Neuronal stem cell (in vitro differentiated cells): ENCODE results near the gene PARP16.

Source experiments
- DNase-seq: peaks from one replicate; pipeline ENCODE4 v3.0.0-alpha.2; 2013; ENCODE audit warnings: low spot score
- H2AFZ ChIP-seq: one replicate; pipeline ENCODE4 v1.6.1; 2013; ENCODE audit warnings: mild to moderate bottlenecking, low read length, inconsistent platforms
- H2AK5ac ChIP-seq: 2 replicates; pipeline ENCODE4 v1.6.1; 2013; ENCODE audit warnings: low read depth, mild to moderate bottlenecking, inconsistent platforms, low read length, moderate library complexity, mixed read lengths
- H2BK120ac ChIP-seq: 2 replicates; pipeline ENCODE4 v1.6.1; 2013; ENCODE audit warnings: low read depth, mild to moderate bottlenecking, inconsistent platforms, low read length, moderate library complexity, mixed read lengths
- H2BK12ac ChIP-seq: one replicate; pipeline ENCODE4 v1.6.1; 2013; ENCODE audit warnings: low read length, inconsistent platforms
- H2BK15ac ChIP-seq: 2 replicates; pipeline ENCODE4 v1.6.1; 2013; ENCODE audit warnings: mild to moderate bottlenecking, low read length, inconsistent platforms, mixed read lengths
- H2BK5ac ChIP-seq: one replicate; pipeline ENCODE4 v1.6.1; 2013; ENCODE audit warnings: inconsistent platforms, mild to moderate bottlenecking, low read length, moderate library complexity
- H3K14ac ChIP-seq: one replicate; pipeline ENCODE4 v1.6.1; 2013; ENCODE audit warnings: low read length, inconsistent platforms
- H3K18ac ChIP-seq: 2 replicates; pipeline ENCODE4 v1.6.1; 2013; ENCODE audit warnings: low read length, inconsistent platforms
- H3K23ac ChIP-seq: 2 replicates; pipeline ENCODE4 v1.6.1; 2013; ENCODE audit warnings: low read depth, mild to moderate bottlenecking, mixed read lengths, low read length, inconsistent platforms; ENCODE audit not compliant: poor library complexity
- H3K27ac ChIP-seq: replicated peaks from 3 replicates; pipeline ENCODE4 v1.5.1; 2013; ENCODE audit warnings: low read length, inconsistent platforms
- H3K27me3 ChIP-seq, 3 experiments: 2 replicates each; pipeline ENCODE4 v1.6.1; 2013; ENCODE audit warnings: low read length in 3 of 3, mild to moderate bottlenecking in 2 of 3, inconsistent platforms in 1 of 3, low read depth in 1 of 3, mixed read lengths in 1 of 3, moderate library complexity in 1 of 3; ENCODE audit not compliant: control insufficient read depth in 3 of 3, insufficient read depth in 3 of 3
- H3K36me3 ChIP-seq, 2 donors: replicated peaks in 1 of 2; 2 replicates each; pipeline ENCODE4 v1.6.1; 2013; ENCODE audit warnings: low read length in 2 of 2; ENCODE audit not compliant: control insufficient read depth in 2 of 2, insufficient read depth in 2 of 2
- H3K4ac ChIP-seq: 2 replicates; pipeline ENCODE4 v1.6.1; 2013; ENCODE audit warnings: inconsistent platforms, mild to moderate bottlenecking, low read length, moderate library complexity
- H3K4me1 ChIP-seq, 2 donors: 1 replicate in 1 of 2; 2 replicates in 1 of 2; pipeline ENCODE4 v1.6.1; 2013; ENCODE audit warnings: low read length in 2 of 2, low read depth in 1 of 2; ENCODE audit not compliant: control insufficient read depth in 2 of 2, insufficient read depth in 1 of 2
- H3K4me2 ChIP-seq: one replicate; pipeline ENCODE4 v1.6.1; 2013; ENCODE audit warnings: mild to moderate bottlenecking, low read length, inconsistent platforms; ENCODE audit not compliant: insufficient read depth, poor library complexity, severe bottlenecking
- H3K4me3 ChIP-seq, 2 donors: 2 replicates each; pipeline ENCODE4 v1.5.1; 2013; ENCODE audit warnings: low read length in 2 of 2, mild to moderate bottlenecking in 2 of 2, inconsistent platforms in 1 of 2, moderate library complexity in 1 of 2
- H3K79me1 ChIP-seq: one replicate; pipeline ENCODE4 v1.6.1; 2013; ENCODE audit warnings: low read depth, mild to moderate bottlenecking, inconsistent platforms, low read length, moderate library complexity
- H3K9ac ChIP-seq: one replicate; pipeline ENCODE4 v1.6.1; 2013; ENCODE audit warnings: mild to moderate bottlenecking, low read depth, low read length, inconsistent platforms; ENCODE audit not compliant: poor library complexity
- H3K9me3 ChIP-seq, 2 donors: replicated peaks in 1 of 2; 2 replicates each; pipeline versions ENCODE3 to v1.6.1; 2013; ENCODE audit warnings: low read length in 2 of 2, mild to moderate bottlenecking in 2 of 2, inconsistent platforms in 1 of 2, low read depth in 1 of 2, mixed read lengths in 1 of 2, moderate library complexity in 1 of 2; ENCODE audit not compliant: control insufficient read depth in 2 of 2, insufficient read depth in 1 of 2
- H4K8ac ChIP-seq: one replicate; pipeline ENCODE4 v1.6.1; 2013; ENCODE audit warnings: low read depth, mild to moderate bottlenecking, inconsistent platforms, low read length, moderate library complexity
- H4K91ac ChIP-seq: one replicate; pipeline ENCODE4 v1.6.1; 2013; ENCODE audit warnings: low read length, low read depth, mild to moderate bottlenecking, inconsistent platforms; ENCODE audit not compliant: poor library complexity
- WGBS, 2 donors: extraction: QIAGEN DNeasy Blood & Tissue Kit; methylation state at CpG; one replicate each; pipeline ENCODE4 v1.1.7; 2013; ENCODE audit warnings: missing lambda C conversion rate in 2 of 2, mixed read lengths in 1 of 2; ENCODE audit not compliant: insufficient read length in 2 of 2, insufficient replicate concordance in 1 of 2; ENCODE audit errors: extremely low coverage in 2 of 2; 5-methylcytosine and 5-hydroxymethylcytosine counted together

PARP16 gene

GRCh38 chr15:65305776-65306175 lies 19.1 kb upstream of the PARP16 start:
- Histone ChIP-seq H2BK12ac (no peak overlapping the region), H3K4me3 (no peak overlapping the region), H3K9me3 (no peaks in the 10 kb centered on the region), H3K14ac (no peak overlapping the region), H3K36me3 (no peaks in the 10 kb centered on the region), H3K27me3 (no peaks in the 10 kb centered on the region), H4K91ac (no peak overlapping the region), H3K27ac (no peak overlapping the region), H2AFZ (no peak overlapping the region), H4K8ac (no peak overlapping the region), H2BK15ac (no peak overlapping the region), H2AK5ac (no peak overlapping the region), H2BK120ac (no peak overlapping the region), H3K23ac (no peak overlapping the region), H2BK5ac (no peak overlapping the region), H3K18ac (no peak overlapping the region), H3K4ac (no peak overlapping the region), H3K79me1 (peaks cover 1% of the 10 kb centered on the region), H3K4me2 (no peak overlapping the region), H3K9ac (no peak overlapping the region), H3K4me1 (peaks cover 3 to 8% of the 10 kb centered on the region in 2 donors)
- WGBS, 2 donors: no CpG with 5 or more reads among the region's 3 CpGs
- DNase-seq: no peak

GRCh38 chr15:65305150-65305758 lies 18.6 kb upstream of the PARP16 start:
- no peaks in the 10 kb centered on the region for H3K9me3 ChIP-seq
- no peak for DNase-seq
- H3K27me3 ChIP-seq: no peaks in the 10 kb centered on the region
- no peak overlapping the region for H3K9ac ChIP-seq
- no peaks in the 10 kb centered on the region for H3K36me3 ChIP-seq
- H3K4ac ChIP-seq: no peak overlapping the region
- no peak overlapping the region for H2BK5ac ChIP-seq
- peaks cover 3 to 8% of the 10 kb centered on the region in 2 donors for H3K4me1 ChIP-seq
- no peak overlapping the region for H2AK5ac ChIP-seq
- no CpG with 5 or more reads among the region's 14 CpGs for WGBS, 2 donors
- no peak overlapping the region for H4K8ac ChIP-seq
- H3K14ac ChIP-seq: no peak overlapping the region
- no peak overlapping the region for H2BK12ac ChIP-seq
- peaks cover 1% of the 10 kb centered on the region for H3K79me1 ChIP-seq
- no peak overlapping the region for H3K23ac ChIP-seq
- no peak overlapping the region for H2BK120ac ChIP-seq
- H3K4me3 ChIP-seq: no peak overlapping the region
- no peak overlapping the region for H2AFZ ChIP-seq
- H3K4me2 ChIP-seq: no peak overlapping the region
- peak overlapping the region; percentile 36 for H3K27ac ChIP-seq
- no peak overlapping the region for H2BK15ac ChIP-seq
- H4K91ac ChIP-seq: no peak overlapping the region
- H3K18ac ChIP-seq: no peak overlapping the region

- WGBS, 2 donors: no CpG with 5 or more reads among the region's 24 CpGs
Observed at GRCh38 chr15:65304381-65305149, 17.9 kb upstream of the PARP16 start, which contains the start of gene RNU5B-1. Gene RNU5B-1, plus strand, starts transcription at chr15:65304677.

GRCh38 chr15:65303687-65304380 lies 17.2 kb upstream of the PARP16 start:
- no CpG with 5 or more reads among the region's 24 CpGs for WGBS, 2 donors
- no peaks in the 10 kb centered on the region for H3K27me3 ChIP-seq
- no peak overlapping the region for H4K91ac ChIP-seq
- peak overlapping the region; percentile 68 for H2AK5ac ChIP-seq
- H3K4me3 ChIP-seq: peak overlapping the region in 1 of 2 donors; percentile 45
- H3K9ac ChIP-seq: no peak overlapping the region
- peak overlapping the region; percentile 88 for H3K18ac ChIP-seq
- DNase-seq: peak; percentile 48
- H3K23ac ChIP-seq: no peak overlapping the region
- H3K4me2 ChIP-seq: peak overlapping the region; percentile 34
- no peak overlapping the region for H4K8ac ChIP-seq
- peaks cover 1% of the 10 kb centered on the region for H3K79me1 ChIP-seq
- no peak overlapping the region for H3K14ac ChIP-seq
- peak overlapping the region; percentile 76 for H2AFZ ChIP-seq
- no peaks in the 10 kb centered on the region for H3K9me3 ChIP-seq
- H3K4me1 ChIP-seq: peaks cover 0 to 2% of the 10 kb centered on the region in 2 donors
- no peak overlapping the region for H2BK15ac ChIP-seq
- peak overlapping the region; percentile 73 for H3K27ac ChIP-seq
- no peak overlapping the region for H2BK5ac ChIP-seq
- H3K36me3 ChIP-seq: no peaks in the 10 kb centered on the region
- H2BK12ac ChIP-seq: no peak overlapping the region
- peak overlapping the region; percentile 88 for H2BK120ac ChIP-seq
- no peak overlapping the region for H3K4ac ChIP-seq

More at GRCh38 chr15:65304381-65305149, 17.9 kb upstream of the PARP16 start, which contains the start of gene RNU5B-1:
- H2BK12ac ChIP-seq: no peak within 1 kb of the TSS
- no peak within 1 kb of the TSS for H3K23ac ChIP-seq
- peak within 1 kb of the TSS; percentile 76 for H2AFZ ChIP-seq
- H3K18ac ChIP-seq: peak within 1 kb of the TSS; percentile 88
- no peak within 1 kb of the TSS for H3K9ac ChIP-seq
- H2BK15ac ChIP-seq: no peak within 1 kb of the TSS
- no peak within 1 kb of the TSS for H2BK5ac ChIP-seq
- no peaks in the 10 kb centered on the region for H3K9me3 ChIP-seq
- peaks cover 1% of the 10 kb centered on the region for H3K79me1 ChIP-seq
- no peak within 1 kb of the TSS for H4K8ac ChIP-seq
- H3K27me3 ChIP-seq: no peaks in the 10 kb centered on the region
- no peak within 1 kb of the TSS for H3K14ac ChIP-seq
- H3K36me3 ChIP-seq: no peaks in the 10 kb centered on the region
- H2BK120ac ChIP-seq: peak within 1 kb of the TSS; percentile 88
- H3K4ac ChIP-seq: no peak within 1 kb of the TSS
- H3K4me1 ChIP-seq: peaks cover under 1 to 2% of the 10 kb centered on the region in 2 donors
- H3K4me2 ChIP-seq: peak within 1 kb of the TSS; percentile 34
- peak within 1 kb of the TSS in 1 of 2 donors; percentile 45 for H3K4me3 ChIP-seq
- peak within 1 kb of the TSS; percentile 73 for H3K27ac ChIP-seq
- peak within 1 kb of the TSS; percentile 68 for H2AK5ac ChIP-seq
- H4K91ac ChIP-seq: no peak within 1 kb of the TSS
- DNase-seq: peak; percentile 84
